ENCODE results near the gene METTL16. TPM values are rescaled to one million over a fixed set of nuclear protein-coding genes. Genes with fewer than 3 reads are reported as not detected.
A peak's percentile ranks its signal among the peaks of the same experiment; 100 is the strongest.
"Not testable (repeated sequence)": the region's sequence is repeated elsewhere in the genome, so short reads cannot be mapped to it uniquely, and the experiment has no call there.

The METTL16 gene
- total RNA-seq, 1 donor from 2014 or later = 17.6 TPM

GRCh38 chr17:2503627-2504026 is 8.1 kb downstream of the METTL16 start:
- Histone ChIP-seq H3K27me3 (ENCODE audit: control insufficient read depth, insufficient read depth, low read length) (no peaks in the 10 kb centered on the region), H3K36me3 (ENCODE audit: control insufficient read depth, insufficient read depth, low read length) (no peaks in the 10 kb centered on the region), H3K4me3 (ENCODE audit: low read depth, low read length) (no peak overlapping the region)
- DNase-seq (ENCODE audit: low read depth) (no peak), FAIRE-seq (no peak)
- TF ChIP-seq, protein P1, sequence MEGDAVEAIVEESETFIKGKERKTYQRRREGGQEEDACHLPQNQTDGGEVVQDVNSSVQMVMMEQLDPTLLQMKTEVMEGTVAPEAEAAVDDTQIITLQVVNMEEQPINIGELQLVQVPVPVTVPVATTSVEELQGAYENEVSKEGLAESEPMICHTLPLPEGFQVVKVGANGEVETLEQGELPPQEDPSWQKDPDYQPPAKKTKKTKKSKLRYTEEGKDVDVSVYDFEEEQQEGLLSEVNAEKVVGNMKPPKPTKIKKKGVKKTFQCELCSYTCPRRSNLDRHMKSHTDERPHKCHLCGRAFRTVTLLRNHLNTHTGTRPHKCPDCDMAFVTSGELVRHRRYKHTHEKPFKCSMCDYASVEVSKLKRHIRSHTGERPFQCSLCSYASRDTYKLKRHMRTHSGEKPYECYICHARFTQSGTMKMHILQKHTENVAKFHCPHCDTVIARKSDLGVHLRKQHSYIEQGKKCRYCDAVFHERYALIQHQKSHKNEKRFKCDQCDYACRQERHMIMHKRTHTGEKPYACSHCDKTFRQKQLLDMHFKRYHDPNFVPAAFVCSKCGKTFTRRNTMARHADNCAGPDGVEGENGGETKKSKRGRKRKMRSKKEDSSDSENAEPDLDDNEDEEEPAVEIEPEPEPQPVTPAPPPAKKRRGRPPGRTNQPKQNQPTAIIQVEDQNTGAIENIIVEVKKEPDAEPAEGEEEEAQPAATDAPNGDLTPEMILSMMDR (IDR thresholded peaks at IDR 0.05; ENCODE audit: insufficient read depth, low read length, severe bottlenecking) = no peak

GRCh38 chr17:2502871-2503580 is 8.7 kb downstream of the METTL16 start:
- Histone ChIP-seq H3K36me3 (ENCODE audit: control insufficient read depth, insufficient read depth, low read length) (no peaks in the 10 kb centered on the region), H3K4me3 (ENCODE audit: low read depth, low read length) (no peak overlapping the region), H3K27me3 (ENCODE audit: control insufficient read depth, insufficient read depth, low read length) (no peaks in the 10 kb centered on the region)
- FAIRE-seq (no peak), DNase-seq (ENCODE audit: low read depth) (no peak)
- TF ChIP-seq, protein P1 (IDR thresholded peaks at IDR 0.05; ENCODE audit: insufficient read depth, low read length, severe bottlenecking) = no peak

DNA sequence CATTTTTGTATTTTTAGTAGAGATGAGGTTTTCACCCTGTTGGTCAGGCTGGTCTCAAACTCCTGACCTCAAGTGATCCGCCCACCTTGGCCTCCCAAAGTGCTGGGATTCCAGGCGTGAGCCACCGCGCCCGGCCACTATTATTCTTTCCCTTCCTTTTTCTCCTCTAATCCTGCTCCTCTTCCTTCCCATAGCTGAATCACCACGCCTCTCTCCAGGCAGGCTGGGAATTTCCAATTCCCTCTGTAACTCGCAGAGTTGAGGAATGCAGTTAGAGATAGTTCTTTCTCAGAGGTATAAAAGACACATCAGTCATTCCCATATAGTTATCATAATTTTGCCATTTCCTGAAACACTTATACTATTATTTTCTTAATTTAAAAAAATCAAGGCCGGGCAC is 11.2 kb downstream of the METTL16 start:
- H3K36me3 ChIP-seq (ENCODE audit: control insufficient read depth, insufficient read depth, low read length) = no peaks in the 10 kb centered on the region
- TF ChIP-seq, protein P1 (IDR thresholded peaks at IDR 0.05; ENCODE audit: insufficient read depth, low read length, severe bottlenecking) = no peak
- H3K4me3 ChIP-seq (ENCODE audit: low read depth, low read length) = no peak overlapping the region
- no peaks in the 10 kb centered on the region for H3K27me3 ChIP-seq (ENCODE audit: control insufficient read depth, insufficient read depth, low read length)
- no peak for FAIRE-seq
- DNase-seq (ENCODE audit: low read depth) = no peak

GRCh38 chr17:2489286-2489685 is 22.4 kb downstream of the METTL16 start:
- not testable (repeated sequence) for DNase-seq (ENCODE audit: low read depth); H3K36me3 ChIP-seq (ENCODE audit: control insufficient read depth, insufficient read depth, low read length); H3K27me3 ChIP-seq (ENCODE audit: control insufficient read depth, insufficient read depth, low read length); FAIRE-seq; H3K4me3 ChIP-seq (ENCODE audit: low read depth, low read length)

DNA sequence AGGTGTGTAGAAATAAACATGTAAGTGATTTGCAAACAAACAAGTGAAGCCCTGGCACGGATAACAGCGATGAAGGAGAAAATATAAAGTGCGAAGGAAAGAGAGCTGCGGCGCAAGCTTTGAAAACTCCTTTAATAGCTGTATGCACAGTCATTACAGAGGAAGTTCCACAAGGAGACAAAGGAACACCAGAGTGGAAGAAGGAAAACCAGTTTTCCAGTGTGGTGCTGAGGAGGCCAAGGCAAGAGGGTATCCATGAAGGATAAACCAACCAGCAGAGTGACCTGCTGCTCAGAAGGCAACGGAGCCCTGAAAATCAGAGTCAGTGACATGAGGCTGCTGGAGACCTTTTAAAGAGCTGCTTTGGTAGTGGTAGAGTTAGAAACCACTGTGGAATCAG is 24.4 kb downstream of the METTL16 start:
- Histone ChIP-seq H3K4me3 (ENCODE audit: low read depth, low read length) (no peak overlapping the region), H3K27me3 (ENCODE audit: control insufficient read depth, insufficient read depth, low read length) (no peaks in the 10 kb centered on the region), H3K36me3 (ENCODE audit: control insufficient read depth, insufficient read depth, low read length) (peaks cover under 1% of the 10 kb centered on the region)
- DNase-seq (ENCODE audit: low read depth) = peak; percentile 38
- TF ChIP-seq, protein P1 (IDR thresholded peaks at IDR 0.05; ENCODE audit: insufficient read depth, low read length, severe bottlenecking) = no peak
- FAIRE-seq = no peak

- DNase-seq (ENCODE audit: low read depth); FAIRE-seq; H3K4me3 ChIP-seq (ENCODE audit: low read depth, low read length); H3K27me3 ChIP-seq (ENCODE audit: control insufficient read depth, insufficient read depth, low read length); H3K36me3 ChIP-seq (ENCODE audit: control insufficient read depth, insufficient read depth, low read length): not testable (repeated sequence)
Observed at GRCh38 chr17:2486709-2487108, 25.0 kb downstream of the METTL16 start.

DNA sequence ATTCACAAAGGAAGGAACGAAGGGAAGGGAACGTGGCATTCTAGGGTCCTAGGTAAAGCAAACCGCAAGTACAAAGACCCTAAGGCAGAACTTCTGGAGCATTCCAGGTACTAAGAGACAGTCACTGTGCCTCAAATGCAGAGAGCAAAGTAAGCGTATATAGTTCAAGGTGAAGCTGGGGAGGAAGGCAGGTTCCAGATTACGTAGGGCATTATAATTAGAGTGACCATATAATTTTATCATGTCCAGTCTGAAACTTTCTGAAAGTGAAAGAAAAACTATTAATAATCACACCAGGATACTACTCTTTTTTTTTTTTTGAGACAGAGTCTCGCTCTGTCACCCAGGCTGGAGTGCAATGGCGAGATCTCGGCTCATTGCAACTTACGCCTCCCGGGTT is 25.7 kb downstream of the METTL16 start:
- no peak for FAIRE-seq
- H3K4me3 ChIP-seq (ENCODE audit: low read depth, low read length) = peak overlapping the region; percentile 37
- H3K27me3 ChIP-seq (ENCODE audit: control insufficient read depth, insufficient read depth, low read length) = no peaks in the 10 kb centered on the region
- no peak for DNase-seq (ENCODE audit: low read depth)
- TF ChIP-seq, protein P1 (IDR thresholded peaks at IDR 0.05; ENCODE audit: insufficient read depth, low read length, severe bottlenecking) = no peak
- no peaks in the 10 kb centered on the region for H3K36me3 ChIP-seq (ENCODE audit: control insufficient read depth, insufficient read depth, low read length)

Data from bronchial epithelial cell (primary cell).